ENCODE results near the gene PTPRD. TPM values are rescaled to one million over a fixed set of nuclear protein-coding genes. Genes with fewer than 3 reads are reported as not detected.

PTPRD gene
- total RNA-seq, 2 experiments from 2014 or later = 0.03 TPM; not detected in 1

- H3K9me3 ChIP-seq (ENCODE audit: low read length) = no peaks in the 10 kb centered on the region
- H3K4me2 ChIP-seq (ENCODE audit: low read length) = no peak overlapping the region
- intact Hi-C loops (cut with micrococcal nuclease; ENCODE audit: unreplicated experiment) = no loop called here
- CTCF ChIA-PET (ENCODE audit: unreplicated experiment) = no interaction called here
- no peaks in the 10 kb centered on the region for H4K20me1 ChIP-seq (ENCODE audit: insufficient read depth, low read length)
- H3K4me1 ChIP-seq (ENCODE audit: insufficient read depth, low read length, poor library complexity, severe bottlenecking) = no peaks in the 10 kb centered on the region
- H2AFZ ChIP-seq (ENCODE audit: low read length) = no peak overlapping the region
- H3K4me3 ChIP-seq (ENCODE audit: low read depth, low read length, poor library complexity, severe bottlenecking) = no peak overlapping the region
- POLR2A ChIA-PET = no interaction called here
- H3K79me2 ChIP-seq (ENCODE audit: insufficient read depth, low read depth, low read length) = no peaks in the 10 kb centered on the region
- no peak for DNase-seq (ENCODE audit: low spot score)
- no peaks in the 10 kb centered on the region for H3K9me2 ChIP-seq (ENCODE audit: insufficient read depth, low read length)
- H3K27ac ChIP-seq (ENCODE audit: low read depth, low read length, poor library complexity, severe bottlenecking) = no peak overlapping the region
- BruUV-seq (replicated peaks) = no TSS peak
- no peaks in the 10 kb centered on the region for H3K36me3 ChIP-seq (ENCODE audit: insufficient read depth, low read length)
- TF ChIP-seq EZH2phosphoT487 (IDR thresholded peaks at IDR 0.05; ENCODE audit: borderline replicate concordance, low read depth, low read length) (no peak), CTCF (conservative IDR thresholded peaks at IDR 0.05; ENCODE audit: low read length) (no peak)
These were observed 1504.2 kb downstream of the PTPRD start for GRCh38 chr9:9108641-9109040.

- BruUV-seq (replicated peaks) = no TSS peak
- TF ChIP-seq EZH2phosphoT487 (IDR thresholded peaks at IDR 0.05; ENCODE audit: borderline replicate concordance, low read depth, low read length) (no peak), CTCF (conservative IDR thresholded peaks at IDR 0.05; ENCODE audit: low read length) (no peak)
- Histone ChIP-seq H3K36me3 (ENCODE audit: insufficient read depth, low read length) (no peaks in the 10 kb centered on the region), H3K79me2 (ENCODE audit: insufficient read depth, low read depth, low read length) (no peaks in the 10 kb centered on the region), H4K20me1 (ENCODE audit: insufficient read depth, low read length) (no peaks in the 10 kb centered on the region), H3K27ac (ENCODE audit: low read depth, low read length, poor library complexity, severe bottlenecking) (no peak overlapping the region), H3K4me2 (ENCODE audit: low read length) (no peak overlapping the region), H3K4me3 (ENCODE audit: low read depth, low read length, poor library complexity, severe bottlenecking) (no peak overlapping the region), H2AFZ (ENCODE audit: low read length) (no peak overlapping the region), H3K9me2 (ENCODE audit: insufficient read depth, low read length) (no peaks in the 10 kb centered on the region), H3K4me1 (ENCODE audit: insufficient read depth, low read length, poor library complexity, severe bottlenecking) (no peaks in the 10 kb centered on the region), H3K9me3 (ENCODE audit: low read length) (no peaks in the 10 kb centered on the region)
- no peak for DNase-seq (ENCODE audit: low spot score)
- ChIA-PET CTCF (ENCODE audit: unreplicated experiment) (no interaction called here), POLR2A (no interaction called here)
- intact Hi-C loops (cut with micrococcal nuclease; ENCODE audit: unreplicated experiment) = no loop called here
These were observed 1510.5 kb downstream of the PTPRD start for GRCh38 chr9:9102295-9102694.

DNA sequence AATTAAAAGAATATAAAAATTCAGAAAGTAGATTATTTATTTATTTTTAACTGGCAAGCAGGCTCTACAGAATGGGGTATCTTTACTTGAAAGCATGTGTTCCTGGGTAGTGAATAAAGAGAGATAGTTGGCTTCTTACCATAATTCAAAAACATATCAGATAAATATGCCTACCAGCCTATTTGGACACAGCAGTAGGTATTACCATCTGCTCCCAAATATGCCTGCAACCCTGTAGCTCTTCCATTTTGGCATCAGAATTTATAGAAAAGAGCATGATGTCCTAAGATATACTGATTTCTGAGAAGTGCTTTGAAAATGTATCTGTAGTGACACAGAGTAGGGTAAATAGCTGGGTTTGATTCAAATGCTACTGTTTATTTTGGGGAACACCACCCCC, 1512.7 kb downstream of the PTPRD start:
- no peaks in the 10 kb centered on the region for H4K20me1 ChIP-seq (ENCODE audit: insufficient read depth, low read length)
- intact Hi-C loops (cut with micrococcal nuclease; ENCODE audit: unreplicated experiment) = no loop called here
- H3K36me3 ChIP-seq (ENCODE audit: insufficient read depth, low read length) = no peaks in the 10 kb centered on the region
- no peaks in the 10 kb centered on the region for H3K9me3 ChIP-seq (ENCODE audit: low read length)
- no peak overlapping the region for H3K4me2 ChIP-seq (ENCODE audit: low read length)
- H3K4me3 ChIP-seq (ENCODE audit: low read depth, low read length, poor library complexity, severe bottlenecking) = no peak overlapping the region
- BruUV-seq (replicated peaks) = no TSS peak
- DNase-seq (ENCODE audit: low spot score) = no peak
- no peak overlapping the region for H2AFZ ChIP-seq (ENCODE audit: low read length)
- no peak for TF ChIP-seq CTCF (conservative IDR thresholded peaks at IDR 0.05; ENCODE audit: low read length)
- ChIA-PET CTCF (ENCODE audit: unreplicated experiment) (no interaction called here), POLR2A (no interaction called here)
- no peaks in the 10 kb centered on the region for H3K79me2 ChIP-seq (ENCODE audit: insufficient read depth, low read depth, low read length)
- no peaks in the 10 kb centered on the region for H3K9me2 ChIP-seq (ENCODE audit: insufficient read depth, low read length)
- no peak overlapping the region for H3K27ac ChIP-seq (ENCODE audit: low read depth, low read length, poor library complexity, severe bottlenecking)
- no peaks in the 10 kb centered on the region for H3K4me1 ChIP-seq (ENCODE audit: insufficient read depth, low read length, poor library complexity, severe bottlenecking)

All from OCI-LY7 (cell line).